SU-DHL-6 (cell line): ENCODE data around the gene ACER3.
A peak's percentile ranks its signal among the peaks of the same experiment; 100 is the strongest.
"Not testable (repeated sequence)": the region's sequence is repeated elsewhere in the genome, so short reads cannot be mapped to it uniquely, and the experiment has no call there.

ENCODE experiments used
- H2AFZ ChIP-seq: fragments of 200-600 bp; sonication (generic); 2 replicates; pipeline ENCODE4 v1.6.1; 2014; ENCODE audit warnings: low read depth, mild to moderate bottlenecking, moderate library complexity, mixed read lengths, antibody characterized with exemption, low read length; ENCODE audit not compliant: severe bottlenecking
- H3F3A ChIP-seq: fragments of 200-600 bp; shearing (Covaris generic); 2 replicates; pipeline ENCODE4 v1.6.0; 2016; ENCODE audit warnings: antibody characterized with exemption, mild to moderate bottlenecking; ENCODE audit not compliant: insufficient read depth
- H3K27ac ChIP-seq: fragments of 200-600 bp; sonication (generic); 2 replicates; pipeline ENCODE4 v1.5.1; 2016; ENCODE audit warnings: low read depth, mild to moderate bottlenecking, low read length, moderate library complexity, mixed read lengths
- H3K27me3 ChIP-seq: fragments of 200-600 bp; sonication (generic), shearing (Covaris generic); 2 replicates; pipeline ENCODE4 v1.6.0; 2014; ENCODE audit warnings: mild to moderate bottlenecking, low read length
- H3K36me3 ChIP-seq: fragments of 200-600 bp; sonication (generic); 2 replicates; pipeline ENCODE4 v1.6.1; 2014; ENCODE audit warnings: mild to moderate bottlenecking, low read length, mixed read lengths
- H3K4me2 ChIP-seq: fragments of 300-600, 200-600 bp; shearing (Covaris generic), sonication (generic); 2 replicates; pipeline ENCODE4 v1.6.0; 2014; ENCODE audit warnings: low read length, low read depth, mild to moderate bottlenecking; ENCODE audit not compliant: poor library complexity, severe bottlenecking
- H3K4me3 ChIP-seq: fragments of 200-600 bp; sonication (generic); 2 replicates; pipeline ENCODE4 v1.5.1; 2014; ENCODE audit warnings: antibody characterized with exemption, low read length, mild to moderate bottlenecking, mixed read lengths; ENCODE audit not compliant: insufficient read depth, poor library complexity, severe bottlenecking
- H3K79me2 ChIP-seq: fragments of 200-600 bp; sonication (generic); 2 replicates; pipeline ENCODE4 v1.6.1; 2014; ENCODE audit warnings: mild to moderate bottlenecking, low read length, moderate library complexity; ENCODE audit not compliant: insufficient read depth
- H3K9ac ChIP-seq: fragments of 200-600 bp; sonication (generic); 2 replicates; pipeline ENCODE4 v1.7.0; 2014; ENCODE audit warnings: mild to moderate bottlenecking, low read length
- H3K9me2 ChIP-seq: fragments of 200-600 bp; sonication (generic); replicated peaks from 2 replicates; pipeline ENCODE4 v1.6.1; 2014; ENCODE audit warnings: low read length; ENCODE audit not compliant: insufficient read depth
- H3K9me3 ChIP-seq: fragments of 200-600 bp; sonication (generic); 2 replicates; pipeline ENCODE4 v1.6.1; 2014; ENCODE audit warnings: low read length, mixed read lengths; ENCODE audit not compliant: insufficient read depth
- H4K20me1 ChIP-seq: fragments of 200-600 bp; sonication (generic); 2 replicates; pipeline ENCODE4 v1.6.1; 2014; ENCODE audit warnings: low read depth, mild to moderate bottlenecking, antibody characterized with exemption, low read length, moderate library complexity, mixed read lengths
- EZH2phosphoT487 ChIP-seq: fragments of 200-600 bp; sonication (generic), shearing (Covaris generic); conservative IDR thresholded peaks from 2 replicates; pipeline ENCODE4 v1.6.1; 2018; ENCODE audit warnings: mild to moderate bottlenecking, antibody characterized with exemption, low read length, moderate library complexity, mixed read lengths
- TF ChIP-seq, protein P1 (sequence below): fragments of 200-600 bp; sonication (generic); IDR thresholded peaks from one replicate; pipeline ENCODE4 v1.5.1; 2017; ENCODE audit warnings: antibody characterized with exemption, mild to moderate bottlenecking, low read length, moderate library complexity; ENCODE audit not compliant: insufficient read depth, poor library complexity, severe bottlenecking

Gene ACER3

DNA sequence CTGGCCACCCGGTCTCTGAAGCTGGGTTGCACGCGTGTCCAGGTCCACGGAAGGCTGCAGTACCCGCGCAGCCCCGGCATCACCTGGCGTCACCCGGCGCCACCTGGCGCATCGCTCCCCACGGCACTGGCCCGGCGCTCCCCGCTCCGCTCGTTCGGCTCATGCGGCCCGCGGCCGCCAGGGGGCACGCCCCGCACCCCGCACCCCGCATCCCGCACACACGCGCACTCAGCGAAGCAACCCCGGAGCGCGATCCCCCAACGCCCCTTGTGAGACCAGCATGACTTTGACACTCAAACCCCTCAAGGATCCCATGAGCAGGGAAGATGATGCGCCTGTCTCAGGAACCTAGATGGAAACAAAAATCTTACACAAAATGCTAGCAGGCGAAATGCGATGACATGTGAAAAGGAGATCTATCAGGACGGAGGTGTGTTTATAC lies 185.4 kb downstream of the ACER3 start:
- H3K36me3 ChIP-seq, result no peaks in the 10 kb centered on the region
- no peaks in the 10 kb centered on the region for H3K9me3 ChIP-seq
- no peak overlapping the region for H3K4me3 ChIP-seq
- no peak overlapping the region for H3K9ac ChIP-seq
- TF ChIP-seq, protein P1, sequence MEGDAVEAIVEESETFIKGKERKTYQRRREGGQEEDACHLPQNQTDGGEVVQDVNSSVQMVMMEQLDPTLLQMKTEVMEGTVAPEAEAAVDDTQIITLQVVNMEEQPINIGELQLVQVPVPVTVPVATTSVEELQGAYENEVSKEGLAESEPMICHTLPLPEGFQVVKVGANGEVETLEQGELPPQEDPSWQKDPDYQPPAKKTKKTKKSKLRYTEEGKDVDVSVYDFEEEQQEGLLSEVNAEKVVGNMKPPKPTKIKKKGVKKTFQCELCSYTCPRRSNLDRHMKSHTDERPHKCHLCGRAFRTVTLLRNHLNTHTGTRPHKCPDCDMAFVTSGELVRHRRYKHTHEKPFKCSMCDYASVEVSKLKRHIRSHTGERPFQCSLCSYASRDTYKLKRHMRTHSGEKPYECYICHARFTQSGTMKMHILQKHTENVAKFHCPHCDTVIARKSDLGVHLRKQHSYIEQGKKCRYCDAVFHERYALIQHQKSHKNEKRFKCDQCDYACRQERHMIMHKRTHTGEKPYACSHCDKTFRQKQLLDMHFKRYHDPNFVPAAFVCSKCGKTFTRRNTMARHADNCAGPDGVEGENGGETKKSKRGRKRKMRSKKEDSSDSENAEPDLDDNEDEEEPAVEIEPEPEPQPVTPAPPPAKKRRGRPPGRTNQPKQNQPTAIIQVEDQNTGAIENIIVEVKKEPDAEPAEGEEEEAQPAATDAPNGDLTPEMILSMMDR, result peak; percentile 96
- no peak; the same call in 1 of the 2 replicates for TF ChIP-seq EZH2phosphoT487
- H4K20me1 ChIP-seq, result no peaks in the 10 kb centered on the region
- H2AFZ ChIP-seq, result no peak overlapping the region
- H3K79me2 ChIP-seq, result no peaks in the 10 kb centered on the region
- no peaks in the 10 kb centered on the region for H3K27me3 ChIP-seq
- peaks cover 9% of the 10 kb centered on the region for H3F3A ChIP-seq
- peak overlapping the region; percentile 48 for H3K4me2 ChIP-seq
- H3K9me2 ChIP-seq, result no peaks in the 10 kb centered on the region
- H3K27ac ChIP-seq, result no peak overlapping the region

DNA sequence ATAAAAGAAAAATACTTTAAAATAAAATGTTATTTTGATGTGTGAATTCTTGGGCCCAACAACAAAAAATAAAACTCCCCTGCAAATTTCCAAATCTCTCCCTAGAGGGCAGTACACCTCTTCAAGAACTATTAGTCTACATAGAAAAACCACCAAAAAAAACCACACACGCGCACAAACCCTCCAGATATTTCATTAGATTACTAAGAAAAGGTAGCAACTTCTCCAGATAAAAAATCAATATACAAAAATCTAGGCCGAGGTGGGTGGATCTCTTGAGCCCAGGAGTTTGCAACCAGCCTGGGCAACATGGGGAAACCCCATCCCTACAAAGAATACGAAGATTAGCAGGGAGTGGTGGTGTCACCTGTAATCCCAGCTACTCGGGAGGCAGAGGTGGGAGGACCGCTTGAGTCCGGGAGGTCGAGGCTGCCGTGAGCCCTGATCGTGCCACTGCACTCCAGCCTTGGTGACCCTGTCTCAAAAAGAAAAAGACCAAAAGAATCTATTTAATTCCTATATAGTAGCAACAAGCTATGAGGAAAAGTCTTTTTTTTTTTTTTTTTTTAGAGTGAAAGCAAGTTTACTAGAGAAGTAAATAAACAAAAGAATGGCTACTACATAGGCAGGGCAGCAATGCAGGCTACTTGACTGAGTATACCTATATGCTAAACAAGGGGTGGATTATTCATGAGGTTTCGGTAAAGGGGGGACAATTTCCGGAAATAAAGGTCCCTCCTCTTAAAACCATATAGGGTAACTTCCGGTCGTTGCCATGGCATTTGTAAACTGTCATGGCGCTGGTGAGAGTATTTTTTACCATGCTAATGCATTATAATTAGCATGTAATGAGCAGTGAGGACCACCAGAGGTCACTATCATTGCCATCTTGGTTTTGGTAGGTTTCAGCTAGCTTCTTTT lies 186.5 kb downstream of the ACER3 start:
- peak overlapping the region; percentile 68 for H3K4me2 ChIP-seq
- no peak overlapping the region for H3K27ac ChIP-seq
- H3K36me3 ChIP-seq, result no peaks in the 10 kb centered on the region
- peaks cover 9% of the 10 kb centered on the region for H3F3A ChIP-seq
- peak overlapping the region; percentile 99 for H2AFZ ChIP-seq
- no peaks in the 10 kb centered on the region for H3K79me2 ChIP-seq
- H3K9me3 ChIP-seq, result no peaks in the 10 kb centered on the region
- no peaks in the 10 kb centered on the region for H3K9me2 ChIP-seq
- TF ChIP-seq, protein P1, result peak; percentile 82
- no peak for TF ChIP-seq EZH2phosphoT487
- H3K4me3 ChIP-seq, result peak overlapping the region; percentile 54
- H3K9ac ChIP-seq, result peak overlapping the region; percentile 35
- H4K20me1 ChIP-seq, result no peaks in the 10 kb centered on the region
- no peaks in the 10 kb centered on the region for H3K27me3 ChIP-seq

DNA sequence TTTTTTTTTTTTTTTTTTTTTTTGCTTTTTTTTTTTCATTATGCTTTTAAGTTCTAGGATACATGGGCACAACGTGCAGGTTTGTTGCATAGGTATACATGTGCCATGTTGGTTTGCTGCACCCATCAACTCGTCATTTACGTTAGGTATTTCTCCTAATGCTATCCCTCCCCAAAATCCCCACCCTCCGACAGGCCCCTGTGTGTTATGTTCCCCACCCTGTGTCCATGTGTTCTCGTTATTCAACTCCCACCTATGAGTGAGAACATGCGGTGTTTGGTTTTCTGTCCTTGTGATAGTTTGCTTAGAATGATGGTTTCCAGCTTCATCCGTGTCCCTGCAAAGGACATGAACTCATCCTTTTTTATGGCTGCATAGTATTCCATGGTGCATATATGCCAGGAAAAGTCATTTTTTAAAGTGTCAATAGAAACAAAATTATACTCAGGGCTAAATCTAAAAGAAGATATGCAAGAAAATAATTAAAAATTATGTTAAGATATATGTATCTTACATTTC lies 187.3 kb downstream of the ACER3 start:
- H4K20me1 ChIP-seq, H3K4me2 ChIP-seq, H3K9me2 ChIP-seq, H3K4me3 ChIP-seq, H3K27ac ChIP-seq, H3K9me3 ChIP-seq, H3K36me3 ChIP-seq, H3K79me2 ChIP-seq, H3K27me3 ChIP-seq, H3K9ac ChIP-seq, H2AFZ ChIP-seq, H3F3A ChIP-seq: not testable (repeated sequence)

DNA sequence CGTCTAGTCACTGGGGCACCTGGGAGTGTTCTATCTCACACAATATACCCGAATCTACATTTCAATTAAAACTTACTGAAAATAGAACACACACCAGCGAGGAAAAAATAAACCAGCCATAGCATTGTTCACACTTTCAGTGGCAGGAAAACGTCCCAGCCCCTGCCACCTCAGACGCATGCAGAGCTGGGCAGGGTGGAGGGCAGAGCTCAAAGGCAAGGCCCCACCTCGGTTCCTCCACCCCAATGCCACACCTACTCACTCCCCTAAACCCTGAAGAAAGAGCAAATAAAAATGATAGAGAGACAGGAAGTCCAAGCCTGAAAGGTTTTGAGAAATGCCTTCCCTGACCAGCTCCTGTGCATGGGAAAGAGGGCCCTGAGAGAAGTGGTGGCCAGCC lies 188.3 kb downstream of the ACER3 start:
- H3K36me3 ChIP-seq, result no peaks in the 10 kb centered on the region
- H3K9me2 ChIP-seq, result no peaks in the 10 kb centered on the region
- H3K4me2 ChIP-seq, result no peak overlapping the region
- no peak for TF ChIP-seq EZH2phosphoT487
- TF ChIP-seq, protein P1, result no peak
- no peaks in the 10 kb centered on the region for H4K20me1 ChIP-seq
- H3K9ac ChIP-seq, result no peak overlapping the region
- no peaks in the 10 kb centered on the region for H3K9me3 ChIP-seq
- no peaks in the 10 kb centered on the region for H3K27me3 ChIP-seq
- H2AFZ ChIP-seq, result no peak overlapping the region
- peaks cover 9% of the 10 kb centered on the region for H3F3A ChIP-seq
- H3K79me2 ChIP-seq, result no peaks in the 10 kb centered on the region
- no peak overlapping the region for H3K27ac ChIP-seq
- H3K4me3 ChIP-seq, result no peak overlapping the region
